GM21526 (cell line): ENCODE measurements around the gene PLK5.
"Not testable (repeated sequence)": the region's sequence is repeated elsewhere in the genome, so short reads cannot be mapped to it uniquely, and the experiment has no call there.

Experiments used
- ATAC-seq: cut with Tn5 transposase; IDR thresholded peaks from one replicate; pipeline ENCODE4 v1.9.1; 2021; ENCODE audit warnings: moderate library complexity; ENCODE audit not compliant: unreplicated experiment, low FRiP score

The PLK5 gene

DNA sequence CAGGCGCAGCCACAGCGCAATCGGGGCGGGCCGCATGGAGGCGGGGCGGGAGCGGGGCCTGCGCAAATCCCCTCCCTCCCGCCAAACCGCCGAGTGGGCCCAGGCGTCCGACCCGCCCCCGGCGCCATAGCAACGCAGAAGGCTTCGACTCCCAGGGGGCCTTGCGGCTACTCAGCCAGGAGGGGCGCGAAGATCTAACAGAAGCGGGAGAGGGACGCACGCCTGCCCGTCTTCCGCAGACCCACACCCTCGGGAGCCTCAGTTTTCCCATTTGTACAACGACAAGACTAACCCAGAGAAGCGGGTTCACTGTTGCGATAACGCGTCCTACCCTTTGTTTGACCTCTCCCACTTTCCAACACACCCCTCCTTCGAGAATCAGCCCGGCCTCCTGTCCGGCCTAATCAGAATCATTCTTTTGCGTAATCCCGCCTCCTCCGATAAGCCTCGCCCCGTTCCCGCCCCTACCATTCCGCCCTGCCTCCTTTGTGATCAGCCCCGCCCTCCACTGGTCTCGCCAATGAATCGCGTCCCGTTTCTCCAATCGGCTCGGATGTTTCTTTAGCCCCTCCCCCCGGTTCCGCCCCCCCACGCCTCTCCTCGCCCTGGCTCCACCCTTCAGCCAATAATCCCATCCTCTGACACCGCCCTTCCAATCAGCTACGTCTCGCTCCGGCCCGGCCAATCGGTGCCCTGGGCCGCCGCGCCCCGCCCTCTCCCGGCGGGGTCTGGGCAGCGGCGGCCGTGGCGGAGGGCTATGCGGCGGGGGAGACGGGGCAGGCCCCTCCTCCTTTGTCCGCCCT is 33.4 kb upstream of the PLK5 start, which contains the start of gene PCSK4:
Gene PCSK4, minus strand, starts transcription at position 40 of the 803 bp plus-strand sequence. Its CDS starts 4 bp downstream, at position 36.
- ATAC-seq, result peak; percentile 62

DNA sequence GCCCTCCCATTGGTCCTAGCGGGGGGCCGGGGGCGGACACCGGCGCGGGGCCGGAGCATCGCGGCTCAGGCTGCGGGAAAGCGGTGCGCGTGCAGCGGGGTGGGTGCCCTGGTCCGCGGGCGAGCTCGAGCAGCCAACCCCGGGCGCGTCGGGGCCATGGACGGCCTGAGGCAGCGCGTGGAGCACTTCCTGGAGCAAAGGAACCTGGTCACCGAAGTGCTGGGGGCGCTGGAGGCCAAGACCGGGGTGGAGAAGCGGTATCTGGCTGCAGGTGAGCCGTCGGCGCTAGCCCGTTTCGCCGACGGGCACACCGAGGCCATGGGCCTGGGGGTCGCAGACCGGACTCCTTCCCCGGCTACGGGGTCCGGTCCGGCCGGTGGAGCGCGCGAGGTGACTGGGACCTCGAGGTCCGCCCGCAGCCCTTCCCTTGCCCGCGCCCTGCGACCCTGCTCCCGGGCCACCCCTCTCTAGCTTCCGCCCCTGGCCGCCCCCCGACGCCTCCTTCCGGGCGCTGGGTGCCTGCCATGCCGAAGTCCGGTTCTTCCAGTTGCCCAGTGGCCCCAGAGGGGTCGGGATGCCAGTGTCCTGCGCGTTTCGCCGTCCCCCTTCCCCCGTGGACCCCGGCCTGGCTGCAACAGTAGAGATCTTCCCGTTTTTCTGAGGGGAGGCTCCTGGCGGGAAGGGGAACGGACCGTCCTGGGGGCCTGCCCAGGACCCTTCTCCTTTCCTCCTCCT is 32.6 kb upstream of the PLK5 start, which contains the start of gene REEP6:
Gene REEP6, plus strand, starts transcription at position 68 of the 735 bp plus-strand sequence. Its CDS starts 89 bp downstream, at position 157.
- no peak for ATAC-seq

DNA sequence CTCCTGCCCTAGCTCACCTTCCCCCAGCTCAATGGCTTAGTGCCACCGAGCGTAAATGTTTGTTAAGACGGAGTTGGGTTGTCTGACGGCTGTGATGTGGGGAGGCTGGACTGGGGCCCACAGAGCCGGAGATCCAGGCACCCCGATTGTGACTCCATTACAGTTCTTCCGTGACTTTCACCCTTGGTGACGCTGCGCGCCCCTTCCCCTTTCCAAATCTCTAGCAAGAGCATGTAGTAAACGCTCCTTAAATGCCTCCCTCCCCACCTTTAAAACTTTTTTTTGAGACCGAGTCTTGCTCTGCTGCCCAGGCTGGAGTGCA is 32.1 kb upstream of the PLK5 start:
- ATAC-seq, result no peak

DNA sequence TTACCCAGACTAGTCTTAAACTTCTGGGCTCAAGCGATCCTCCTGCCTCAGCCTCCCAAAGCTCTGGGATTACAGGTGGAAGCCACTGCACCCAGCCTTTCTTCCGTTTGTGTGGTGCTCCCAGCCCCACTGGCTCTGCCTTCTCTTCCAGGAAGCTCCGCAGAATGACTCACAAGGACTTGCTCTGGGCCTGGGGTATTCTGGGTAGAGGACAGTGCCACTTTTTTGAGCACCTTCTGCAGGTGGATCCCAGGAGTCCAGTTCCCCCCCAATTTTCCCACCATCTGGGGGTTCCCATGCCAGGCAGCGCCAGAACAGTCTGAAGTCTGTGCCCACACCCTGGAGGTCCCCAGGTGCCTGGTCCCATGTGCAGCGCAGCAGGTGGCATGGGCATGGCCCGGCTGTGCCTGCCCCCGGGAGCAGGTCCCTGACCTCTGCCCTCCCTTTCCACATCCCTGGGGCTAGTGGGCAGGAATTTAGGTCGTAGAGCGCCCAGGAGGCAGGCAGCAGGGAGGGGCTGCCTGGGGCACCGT is 31.3 kb upstream of the PLK5 start:
- no peak for ATAC-seq

DNA sequence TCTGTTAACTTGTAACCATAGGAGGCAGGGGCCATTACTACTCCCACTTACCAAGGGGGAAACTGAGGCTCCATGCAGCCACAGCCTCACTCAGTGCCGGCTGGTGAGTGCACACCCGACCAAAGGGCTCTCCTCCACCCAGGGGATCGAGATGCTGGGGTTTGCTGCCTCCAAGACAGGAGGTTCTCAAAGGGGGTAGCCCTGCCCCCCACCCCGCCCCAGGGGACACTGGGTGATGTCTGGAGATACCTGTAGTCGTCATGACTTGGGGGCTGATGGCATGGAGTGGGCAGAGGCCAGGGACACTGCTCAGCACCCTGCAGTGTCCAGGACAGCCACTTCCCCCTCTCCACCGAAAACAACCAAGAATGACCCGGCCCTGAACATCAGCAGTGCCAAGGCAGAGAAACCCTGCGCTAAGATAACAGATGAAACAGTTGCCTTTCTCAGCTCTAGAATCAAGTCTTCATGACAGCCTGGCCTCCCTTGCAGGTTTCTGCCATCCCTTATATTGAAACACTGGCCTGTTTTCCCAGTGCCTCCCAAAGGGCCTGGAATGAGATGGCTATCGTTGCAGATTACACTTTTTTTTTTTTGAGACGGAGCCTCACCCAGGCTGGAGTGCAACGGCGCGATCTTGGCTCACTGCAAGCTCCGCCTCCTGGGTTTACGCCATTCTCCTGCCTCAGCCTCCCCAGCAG is 29.6 kb upstream of the PLK5 start:
- ATAC-seq, result no peak

DNA sequence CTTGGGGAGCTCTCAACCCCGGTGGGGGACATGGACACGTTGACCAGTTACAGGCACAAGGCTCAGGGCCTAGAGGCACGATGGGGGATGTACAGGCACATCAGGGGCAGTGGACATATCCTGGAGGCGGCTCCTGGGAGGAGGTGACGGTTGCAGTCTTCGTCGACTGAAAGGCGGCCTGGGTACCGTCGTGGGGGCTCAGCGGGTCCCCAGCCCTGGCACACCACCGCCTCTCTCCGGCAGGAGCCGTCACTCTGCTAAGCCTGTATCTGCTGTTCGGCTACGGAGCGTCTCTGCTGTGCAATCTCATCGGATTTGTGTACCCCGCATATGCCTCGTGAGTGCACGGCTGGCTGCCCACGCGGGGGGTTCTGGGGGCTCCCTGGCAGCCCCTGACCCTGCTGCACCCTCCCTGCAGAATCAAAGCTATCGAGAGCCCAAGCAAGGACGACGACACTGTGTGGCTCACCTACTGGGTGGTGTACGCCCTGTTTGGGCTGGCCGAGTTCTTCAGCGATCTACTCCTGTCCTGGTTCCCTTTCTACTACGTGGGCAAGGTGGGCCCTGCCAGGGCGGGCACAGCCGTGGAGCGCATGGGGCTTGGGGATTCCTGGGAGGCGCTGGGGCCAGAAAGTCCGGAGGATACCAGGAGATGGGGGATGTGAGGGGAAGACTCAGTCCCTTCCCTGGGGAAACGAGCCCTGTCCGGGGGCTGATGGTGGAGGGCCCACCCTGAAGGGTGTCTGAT is 28.7 kb upstream of the PLK5 start:
- ATAC-seq, result no peak

DNA sequence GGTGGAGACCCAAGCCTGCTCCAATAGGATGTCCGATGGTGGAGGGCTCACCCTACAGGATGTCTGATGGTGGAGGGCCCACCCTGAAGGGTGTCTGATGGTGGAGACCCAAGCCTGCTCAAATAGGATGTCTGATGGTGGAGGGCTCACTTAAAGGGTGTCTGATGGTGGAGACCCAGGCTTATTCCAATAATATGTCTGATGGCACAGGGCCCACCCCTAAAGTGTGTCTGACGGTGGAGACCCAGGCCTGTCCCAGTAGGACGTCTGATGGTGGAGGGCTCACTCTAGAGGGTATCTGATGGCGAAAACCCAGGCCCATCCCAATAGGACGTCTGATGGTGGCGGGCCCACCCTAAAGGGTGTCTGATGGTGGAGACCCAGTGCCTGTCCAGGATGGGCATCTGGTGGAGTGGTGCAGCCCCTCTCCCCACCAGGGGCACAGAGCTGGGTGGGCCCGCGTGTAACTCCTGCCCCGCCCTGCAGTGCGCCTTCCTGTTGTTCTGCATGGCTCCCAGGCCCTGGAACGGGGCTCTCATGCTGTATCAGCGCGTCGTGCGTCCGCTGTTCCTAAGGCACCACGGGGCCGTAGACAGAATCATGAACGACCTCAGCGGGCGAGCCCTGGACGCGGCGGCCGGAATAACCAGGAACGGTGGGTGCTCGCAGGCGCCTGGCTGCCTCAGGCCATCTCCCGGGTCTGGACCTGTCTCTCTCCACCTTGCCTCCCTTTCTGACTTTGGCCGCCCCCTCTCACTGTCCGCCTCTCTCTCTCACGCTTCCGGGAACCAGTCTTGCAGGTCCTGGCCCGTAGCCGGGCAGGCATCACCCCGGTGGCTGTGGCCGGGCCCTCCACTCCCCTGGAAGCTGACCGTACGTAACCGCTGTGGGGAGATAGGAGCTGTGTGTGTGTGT is 27.8 kb upstream of the PLK5 start:
- ATAC-seq, result no peak

DNA sequence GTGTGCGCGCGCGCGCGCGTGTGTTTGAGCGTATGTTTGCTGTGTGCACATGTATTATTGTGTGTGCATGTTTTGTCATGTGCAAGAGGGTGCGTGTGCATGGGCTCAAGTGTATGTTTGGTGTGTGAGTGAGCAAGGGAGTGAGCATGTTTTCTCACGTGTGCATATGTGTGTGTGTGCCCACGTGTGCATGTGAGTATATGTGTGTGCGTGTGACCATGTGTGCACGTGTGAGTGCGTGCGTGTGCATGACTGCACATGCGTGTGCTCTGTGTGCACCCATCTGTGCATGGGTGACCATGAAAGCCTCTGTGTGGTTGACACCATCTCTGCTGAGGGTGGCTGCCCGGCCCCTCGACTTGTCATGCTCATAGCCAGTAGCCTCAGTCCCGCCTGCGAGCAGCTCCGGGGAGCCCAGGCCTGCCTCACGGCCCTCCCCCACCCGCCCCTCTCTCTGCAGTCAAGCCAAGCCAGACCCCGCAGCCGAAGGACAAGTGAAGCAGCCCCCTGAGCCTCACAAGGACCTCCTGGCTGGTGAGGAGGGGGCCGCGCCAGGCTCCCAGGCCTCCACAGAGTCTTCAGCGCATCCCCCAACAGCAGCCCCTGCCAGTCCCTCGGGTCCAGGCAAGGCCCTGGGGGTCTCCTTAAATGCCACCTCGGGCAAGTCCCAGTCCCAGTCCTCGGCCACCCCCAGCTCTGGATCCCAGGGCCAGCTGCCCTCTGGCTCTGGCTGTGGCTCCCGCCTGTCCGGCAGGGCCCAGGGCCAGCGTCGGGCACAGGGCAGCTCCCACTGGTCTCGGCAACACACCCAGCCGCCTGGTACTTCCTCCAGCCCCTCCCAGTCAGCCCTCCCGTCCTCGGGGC is 26.9 kb upstream of the PLK5 start:
- no peak for ATAC-seq

DNA sequence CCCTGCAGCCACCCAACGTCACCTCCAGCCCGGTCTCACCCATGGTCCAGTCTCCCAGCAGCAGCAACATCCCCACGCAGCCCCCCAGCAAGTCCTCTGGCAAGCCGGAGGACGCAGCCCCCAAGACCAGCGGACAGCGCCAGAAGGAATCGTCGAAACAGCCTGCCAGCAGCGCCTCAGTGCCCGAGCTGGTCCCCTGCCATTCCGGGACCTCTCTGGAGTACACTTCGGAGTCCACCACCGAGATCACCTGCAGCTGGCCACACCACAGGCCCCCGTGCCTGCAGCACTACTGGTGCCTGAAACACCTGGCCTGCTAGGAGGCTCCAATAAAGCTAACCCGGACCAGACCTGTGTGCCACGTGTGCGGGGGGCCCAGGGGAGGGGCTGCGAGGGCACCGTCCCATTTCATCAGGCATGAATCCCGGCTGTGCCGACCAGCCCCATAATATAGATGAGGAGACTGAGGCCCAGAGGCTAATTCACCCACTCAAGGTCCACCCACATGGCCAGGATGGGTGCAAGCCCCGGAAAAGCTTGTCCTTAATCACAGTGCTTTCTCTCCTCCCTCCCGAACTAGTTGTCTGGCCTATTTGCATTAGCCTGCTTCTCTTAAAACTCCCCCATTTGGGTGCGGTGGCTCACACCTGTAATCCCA is 26.2 kb upstream of the PLK5 start:
- no peak for ATAC-seq

DNA sequence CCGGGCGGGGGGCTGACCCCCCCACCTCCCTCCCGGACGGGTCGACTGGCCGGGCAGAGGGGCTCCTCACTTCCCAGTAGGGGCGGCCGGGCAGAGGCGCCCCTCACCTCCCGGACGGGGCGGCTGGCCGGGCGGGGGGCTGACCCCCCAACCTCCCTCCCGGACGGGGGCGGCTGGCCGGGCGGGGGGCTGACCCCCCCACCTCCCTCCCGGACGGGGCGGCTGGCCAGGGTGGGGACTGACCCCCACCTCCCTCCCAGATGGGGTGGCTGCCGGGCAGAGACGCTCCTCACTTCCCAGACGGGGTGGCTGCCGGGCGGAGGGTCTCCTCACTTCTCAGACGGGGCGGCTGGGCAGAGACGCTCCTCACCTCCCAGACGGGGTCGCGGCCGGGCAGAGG is 24.6 kb upstream of the PLK5 start:
- not testable (repeated sequence) for ATAC-seq

DNA sequence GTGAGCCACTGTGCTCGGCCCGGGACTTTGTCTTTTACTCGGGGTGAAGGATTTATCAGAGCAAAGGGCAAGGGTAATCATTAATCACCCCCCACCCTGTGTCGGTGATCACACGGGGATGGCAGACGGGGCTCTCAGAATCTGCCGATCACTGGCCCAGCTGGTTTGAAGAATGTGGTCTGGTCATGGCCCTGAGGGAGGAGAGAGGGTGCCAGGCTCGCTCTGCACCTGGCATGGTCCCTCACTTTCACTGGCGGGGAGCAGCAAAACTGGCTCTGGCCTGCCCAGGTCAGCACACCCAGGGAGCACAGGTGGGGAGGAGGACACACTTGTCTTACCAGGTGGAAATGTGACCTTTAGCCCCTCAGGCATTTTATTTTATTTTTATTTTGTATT is 22.7 kb upstream of the PLK5 start:
- no peak for ATAC-seq

DNA sequence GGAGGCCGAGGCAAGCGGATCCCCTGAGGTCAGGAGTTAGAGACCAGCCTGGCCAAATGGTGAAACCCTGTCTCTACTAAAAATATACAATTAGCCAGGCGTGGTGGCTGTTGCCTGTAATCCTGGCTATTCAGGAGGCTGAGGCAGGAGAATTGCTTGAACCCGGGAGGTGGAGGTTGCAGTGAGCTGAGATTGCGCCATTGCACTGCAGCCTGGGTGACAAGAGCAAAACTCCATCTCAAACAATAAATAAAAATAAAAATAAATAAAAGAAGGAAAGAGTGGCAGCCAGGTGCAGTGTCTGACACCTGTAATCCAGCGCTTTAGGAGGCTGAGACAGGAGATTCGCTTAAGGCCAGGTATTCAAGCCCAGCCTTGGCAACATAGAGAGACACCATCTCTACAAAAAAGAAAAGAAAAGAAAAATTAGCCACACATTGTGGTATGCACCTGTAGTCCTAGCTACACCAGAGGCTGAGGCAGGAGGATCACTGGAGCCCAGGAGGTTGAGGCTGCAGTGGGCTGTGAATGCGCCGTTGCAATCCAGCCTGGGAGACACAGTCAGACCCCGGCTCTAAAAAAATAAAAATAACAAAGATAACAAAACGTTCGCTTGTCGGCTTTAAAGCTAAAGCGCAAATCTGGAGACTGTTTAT is 21.3 kb upstream of the PLK5 start:
- ATAC-seq, result no peak

DNA sequence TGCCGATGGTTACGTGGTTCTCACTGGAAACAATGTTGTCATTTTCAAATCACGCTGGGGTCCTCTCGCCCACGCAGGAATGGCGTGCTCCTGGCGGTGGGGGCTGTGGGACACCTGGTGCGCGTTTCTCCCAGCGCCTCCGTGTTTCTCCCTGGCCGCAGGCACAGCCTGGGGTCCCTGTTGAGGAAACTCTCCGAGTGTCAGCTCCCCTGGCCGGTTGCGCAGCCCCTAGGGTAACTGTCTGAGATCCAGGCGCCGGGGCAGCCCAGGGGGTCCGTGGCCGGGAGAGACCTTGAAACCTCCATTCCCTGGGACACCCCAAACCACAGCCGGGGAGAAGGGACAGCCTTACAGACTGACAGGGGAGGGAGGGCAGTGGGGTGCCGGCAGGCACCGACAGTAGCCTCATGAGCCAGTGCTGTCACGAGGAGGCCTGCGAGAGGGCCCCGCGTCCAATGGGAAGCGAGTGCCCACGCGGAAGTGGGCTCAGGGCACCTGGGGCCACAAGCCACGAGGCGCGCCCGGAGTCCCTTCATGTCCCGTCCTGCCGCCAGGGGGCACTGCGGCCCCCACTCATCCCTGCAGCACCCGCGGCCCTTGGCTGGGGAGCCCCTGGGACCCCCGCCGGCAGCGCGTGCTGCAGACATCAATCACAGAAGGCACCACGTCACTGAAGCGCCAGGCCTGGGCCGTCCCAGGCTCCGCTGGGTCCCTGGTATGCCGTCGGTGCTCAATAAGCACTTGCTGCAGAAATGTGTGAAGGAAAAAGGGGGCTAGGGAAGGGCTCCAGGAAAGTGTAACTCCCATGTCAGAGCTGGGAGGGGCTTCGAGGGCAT is 20.6 kb upstream of the PLK5 start:
- no peak for ATAC-seq

DNA sequence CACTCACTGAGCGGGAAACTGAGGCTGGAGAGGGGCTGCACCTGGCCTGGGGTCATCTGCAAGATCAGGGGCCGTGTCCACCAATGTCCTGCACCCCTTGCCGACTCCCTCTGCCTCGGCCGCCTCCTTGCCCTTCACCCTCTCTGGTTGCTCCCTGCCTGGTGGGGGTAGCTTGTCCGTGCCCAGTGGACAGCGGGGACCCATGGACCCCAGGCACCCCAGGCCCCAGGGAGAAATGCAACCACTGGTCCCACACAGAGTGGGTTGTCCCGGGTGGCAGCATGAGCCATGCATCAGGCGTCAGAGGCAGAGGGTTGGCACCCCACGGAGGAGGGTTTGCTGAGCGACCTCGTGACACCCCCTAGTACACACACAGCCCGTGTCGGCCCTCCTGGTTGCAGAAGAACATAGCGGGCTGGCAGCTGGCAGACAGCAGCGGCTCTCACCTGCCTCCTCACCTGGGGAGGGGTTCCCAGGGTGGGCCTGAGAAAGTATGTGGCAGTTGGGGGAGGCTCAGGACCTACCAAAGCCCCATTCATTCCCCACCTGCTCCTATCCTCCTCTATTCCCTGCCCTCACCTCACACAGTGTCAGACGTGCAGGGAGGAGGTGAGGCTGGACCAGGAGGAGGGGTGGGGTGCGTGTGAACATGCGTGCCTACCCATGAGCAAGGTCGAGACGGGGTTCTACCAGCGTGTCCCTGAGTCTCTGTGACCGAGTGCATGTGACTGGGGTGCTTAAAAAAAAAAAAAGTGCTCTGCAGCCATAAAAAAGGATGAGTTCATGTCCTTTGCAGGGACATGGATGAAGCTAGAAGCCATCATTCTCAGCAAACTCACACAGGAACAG is 19.7 kb upstream of the PLK5 start:
- ATAC-seq, result no peak

DNA sequence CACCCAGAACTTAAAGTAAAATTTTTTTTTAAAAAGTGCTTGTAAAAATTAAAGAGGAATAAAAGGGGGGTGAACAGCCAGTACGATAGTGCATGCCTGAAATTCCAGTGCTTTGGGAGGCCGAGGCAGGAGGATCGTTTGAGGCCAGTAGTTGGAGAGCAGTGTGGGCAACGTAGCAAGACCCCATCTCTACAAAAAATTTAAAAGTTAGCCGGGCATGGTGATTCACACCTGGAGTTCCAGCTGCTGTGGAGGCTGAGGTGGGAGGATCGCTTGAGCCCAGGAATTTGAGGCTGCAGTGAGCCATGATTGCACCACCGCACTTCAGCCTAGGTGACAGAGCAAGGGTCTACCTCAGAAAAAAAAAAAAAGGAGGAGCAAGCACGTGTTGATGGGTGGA is 18.9 kb upstream of the PLK5 start:
- ATAC-seq, result no peak
